HG03103 (cell line): Measurements from ENCODE around the gene NISCH.

Experiments
- ATAC-seq: cut with Tn5 transposase; IDR thresholded peaks from one replicate; pipeline ENCODE4 v1.9.1; 2021; ENCODE audit warnings: low read depth; ENCODE audit not compliant: unreplicated experiment

The NISCH gene

GRCh38 chr3:52469001-52469400, 13.6 kb downstream of the NISCH start:
- no peak for ATAC-seq

- no peak for ATAC-seq
Observed at GRCh38 chr3:52470920-52471319, 15.5 kb downstream of the NISCH start.

- no peak for ATAC-seq
Observed at GRCh38 chr3:52471371-52472238, 16.2 kb downstream of the NISCH start.

- no peak for ATAC-seq
Observed at GRCh38 chr3:52472239-52473000, 17.0 kb downstream of the NISCH start.

- no peak for ATAC-seq
Observed at GRCh38 chr3:52473026-52473425, 17.6 kb downstream of the NISCH start.

GRCh38 chr3:52477076-52477795, 21.8 kb downstream of the NISCH start:
- no peak for ATAC-seq

- ATAC-seq = no peak
Observed at GRCh38 chr3:52477796-52478095, 22.3 kb downstream of the NISCH start.

- ATAC-seq = no peak
Observed at GRCh38 chr3:52479037-52479876, 23.9 kb downstream of the NISCH start.

- no peak for ATAC-seq
Observed at GRCh38 chr3:52479877-52480575, 24.6 kb downstream of the NISCH start.

- no peak for ATAC-seq
Observed at GRCh38 chr3:52480768-52481715, 25.6 kb downstream of the NISCH start.

- no peak for ATAC-seq
Observed at GRCh38 chr3:52481819-52482521, 26.6 kb downstream of the NISCH start.

GRCh38 chr3:52483081-52483480, 27.7 kb downstream of the NISCH start:
- no peak for ATAC-seq

GRCh38 chr3:52483577-52484381, 28.4 kb downstream of the NISCH start:
- ATAC-seq = no peak

- no peak for ATAC-seq
Observed at GRCh38 chr3:52484680-52485461, 29.5 kb downstream of the NISCH start.

- no peak for ATAC-seq
Observed at GRCh38 chr3:52487050-52487787, 31.8 kb downstream of the NISCH start.
